ENCODE measurements around the gene NUP188. TPM values are rescaled to one million over a fixed set of nuclear protein-coding genes. Genes with fewer than 3 reads are reported as not detected.

Gene NUP188
- total RNA-seq, 1 experiment from 2014 or later = 52.0 TPM

DNA sequence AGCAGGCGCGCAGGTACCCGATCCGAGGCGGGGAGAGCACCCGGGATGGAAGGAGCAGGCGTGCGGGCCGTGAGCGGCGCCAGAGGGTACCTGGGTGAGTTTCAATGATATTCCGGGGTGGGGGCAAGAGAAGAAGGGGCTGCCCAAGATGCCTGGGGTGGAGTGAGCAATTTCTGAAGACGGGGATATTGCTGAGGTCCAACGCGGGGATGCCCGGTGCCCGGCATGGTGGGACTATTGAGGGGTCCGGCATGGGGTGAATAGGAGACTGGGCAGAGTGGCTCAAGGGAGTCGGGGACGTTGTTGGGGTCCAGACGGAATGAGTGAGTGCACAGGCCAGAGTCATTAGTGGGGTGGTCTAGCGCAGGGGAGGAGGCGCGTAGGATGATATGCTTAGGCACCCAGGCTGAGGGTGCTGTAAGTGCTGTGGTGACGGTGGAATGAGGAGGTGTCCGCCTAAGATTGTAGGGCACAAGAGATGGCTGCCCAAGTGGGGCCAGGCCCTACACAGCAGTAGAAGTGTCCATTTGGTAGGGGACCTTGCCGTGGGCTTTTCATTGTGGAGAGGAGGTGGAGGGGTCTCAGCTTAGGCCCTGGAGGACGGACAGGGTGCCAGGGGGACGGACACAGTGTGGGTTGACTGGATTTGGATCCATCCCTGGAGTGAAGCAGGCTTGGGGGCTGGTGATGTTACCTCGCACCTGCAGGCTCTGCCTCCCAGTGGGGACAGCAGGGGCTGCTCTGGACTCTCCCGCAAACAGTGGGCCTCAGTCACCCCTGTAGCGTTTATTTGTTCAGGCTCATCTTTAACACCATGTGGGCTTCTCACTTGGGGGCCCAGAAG, 89.6 kb downstream of the NUP188 start:
- H4K20me1 ChIP-seq (ENCODE audit: low read length) = no peaks in the 10 kb centered on the region
- ChIA-PET CTCF (interaction anchor here (0.6 kb wide), 1 partner anchor 196 kb away, joined by 3 read pairs; no protein-coding TSS in a partner anchor), POLR2A (ENCODE audit: unreplicated experiment) (interaction anchor here (0.5 kb wide), 1 partner anchor 799 kb away, joined by 6 read pairs; no protein-coding TSS in a partner anchor)
- no peaks in the 10 kb centered on the region for H3K36me3 ChIP-seq (ENCODE audit: low read depth, low read length)
- no peaks in the 10 kb centered on the region for H3K27me3 ChIP-seq (ENCODE audit: low read length)
- peak overlapping the region; percentile 78 for H3K4me3 ChIP-seq (ENCODE audit: low read length)
- intact Hi-C loops (cut with micrococcal nuclease) = no loop called here
- no peaks in the 10 kb centered on the region for H3K9me3 ChIP-seq (ENCODE audit: low read length)
- H3K4me1 ChIP-seq (ENCODE audit: insufficient read depth, low read length) = peaks cover 8% of the 10 kb centered on the region; the same call in 1 of the 2 replicates
- TSS peak; percentile 49 for BruUV-seq (replicated peaks)
- DNase-seq (no peak), ATAC-seq (peak; percentile 9)
- no peak overlapping the region for H3K27ac ChIP-seq (ENCODE audit: low read length)
- peak overlapping the region; percentile 45; the same call in 1 of the 2 replicates for H2AFZ ChIP-seq (ENCODE audit: low read length)
- peak overlapping the region; percentile 94 for H3K4me2 ChIP-seq (ENCODE audit: low read length)
- no peaks in the 10 kb centered on the region for H3K9me2 ChIP-seq (replicated peaks; ENCODE audit: low read length)
- H3K9ac ChIP-seq (ENCODE audit: low read length) = peak overlapping the region; percentile 53
- H3K79me2 ChIP-seq (ENCODE audit: low read length) = peaks cover 21% of the 10 kb centered on the region
- no peaks in the 10 kb centered on the region for H3F3A ChIP-seq (ENCODE audit: low read length, unreplicated experiment)
- TF ChIP-seq EZH2 (IDR thresholded peaks at IDR 0.05; ENCODE audit: low read length, unreplicated experiment) = no peak
- TF ChIP-seq EZH2phosphoT487 (IDR thresholded peaks at IDR 0.05; ENCODE audit: borderline replicate concordance, low read length) = no peak
- TF ChIP-seq, protein P1, sequence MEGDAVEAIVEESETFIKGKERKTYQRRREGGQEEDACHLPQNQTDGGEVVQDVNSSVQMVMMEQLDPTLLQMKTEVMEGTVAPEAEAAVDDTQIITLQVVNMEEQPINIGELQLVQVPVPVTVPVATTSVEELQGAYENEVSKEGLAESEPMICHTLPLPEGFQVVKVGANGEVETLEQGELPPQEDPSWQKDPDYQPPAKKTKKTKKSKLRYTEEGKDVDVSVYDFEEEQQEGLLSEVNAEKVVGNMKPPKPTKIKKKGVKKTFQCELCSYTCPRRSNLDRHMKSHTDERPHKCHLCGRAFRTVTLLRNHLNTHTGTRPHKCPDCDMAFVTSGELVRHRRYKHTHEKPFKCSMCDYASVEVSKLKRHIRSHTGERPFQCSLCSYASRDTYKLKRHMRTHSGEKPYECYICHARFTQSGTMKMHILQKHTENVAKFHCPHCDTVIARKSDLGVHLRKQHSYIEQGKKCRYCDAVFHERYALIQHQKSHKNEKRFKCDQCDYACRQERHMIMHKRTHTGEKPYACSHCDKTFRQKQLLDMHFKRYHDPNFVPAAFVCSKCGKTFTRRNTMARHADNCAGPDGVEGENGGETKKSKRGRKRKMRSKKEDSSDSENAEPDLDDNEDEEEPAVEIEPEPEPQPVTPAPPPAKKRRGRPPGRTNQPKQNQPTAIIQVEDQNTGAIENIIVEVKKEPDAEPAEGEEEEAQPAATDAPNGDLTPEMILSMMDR (conservative IDR thresholded peaks at IDR 0.05; ENCODE audit: low read depth, low read length) = no peak

DNA sequence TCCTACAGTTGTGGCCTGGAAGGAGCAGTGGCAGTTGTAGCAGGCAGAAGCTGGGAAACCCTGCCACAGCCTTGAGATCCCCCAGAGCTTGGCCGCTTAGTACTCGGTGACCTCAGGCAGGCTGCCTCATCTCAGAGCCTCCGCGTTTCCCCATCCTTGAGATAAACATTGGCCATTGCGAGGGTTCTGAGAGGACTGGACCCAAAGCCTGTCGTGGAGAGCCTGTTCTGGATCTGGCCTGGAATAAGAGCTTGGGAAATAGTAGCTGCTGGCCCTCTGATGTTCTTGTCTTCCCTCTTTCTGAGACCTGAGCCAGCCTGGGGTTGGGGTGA, 90.2 kb downstream of the NUP188 start:
- ATAC-seq = no peak
- Histone ChIP-seq H3K27ac (ENCODE audit: low read length) (no peak overlapping the region), H3K9me2 (replicated peaks; ENCODE audit: low read length) (no peaks in the 10 kb centered on the region), H2AFZ (ENCODE audit: low read length) (no peak overlapping the region), H3K4me3 (ENCODE audit: low read length) (peak overlapping the region; percentile 78), H3F3A (ENCODE audit: low read length, unreplicated experiment) (no peaks in the 10 kb centered on the region), H3K9me3 (ENCODE audit: low read length) (no peaks in the 10 kb centered on the region), H3K79me2 (ENCODE audit: low read length) (peaks cover 21% of the 10 kb centered on the region), H3K36me3 (ENCODE audit: low read depth, low read length) (no peaks in the 10 kb centered on the region), H3K9ac (ENCODE audit: low read length) (no peak overlapping the region), H3K27me3 (ENCODE audit: low read length) (no peaks in the 10 kb centered on the region), H3K4me2 (ENCODE audit: low read length) (peak overlapping the region; percentile 94), H3K4me1 (ENCODE audit: insufficient read depth, low read length) (peaks cover 8% of the 10 kb centered on the region; the same call in 1 of the 2 replicates), H4K20me1 (ENCODE audit: low read length) (no peaks in the 10 kb centered on the region)
- ChIA-PET POLR2A (ENCODE audit: unreplicated experiment) (no interaction called here), CTCF (interaction anchor here (0.6 kb wide), 1 partner anchor 196 kb away, joined by 3 read pairs; no protein-coding TSS in a partner anchor)
- DNase-seq = no peak
- no TSS peak for BruUV-seq (replicated peaks)
- intact Hi-C loops (cut with micrococcal nuclease) = no loop called here
- TF ChIP-seq, protein P1 (conservative IDR thresholded peaks at IDR 0.05; ENCODE audit: low read depth, low read length) = no peak
- TF ChIP-seq EZH2phosphoT487 (IDR thresholded peaks at IDR 0.05; ENCODE audit: borderline replicate concordance, low read length) = no peak
- TF ChIP-seq EZH2 (IDR thresholded peaks at IDR 0.05; ENCODE audit: low read length, unreplicated experiment) = no peak
